Neuron (in vitro differentiated cells): Measurements from ENCODE around the gene CBLL1.
A peak's percentile ranks its signal among the peaks of the same experiment; 100 is the strongest.

Source experiments
- H2AFZ ChIP-seq: one replicate; pipeline ENCODE4 v1.6.1; 2013; ENCODE audit warnings: low read depth, mild to moderate bottlenecking, inconsistent platforms, low read length, moderate library complexity
- H3K27me3 ChIP-seq: one replicate; pipeline ENCODE4 v1.6.1; 2013; ENCODE audit warnings: low read length; ENCODE audit not compliant: insufficient read depth
- H3K36me3 ChIP-seq: one replicate; pipeline ENCODE4 v1.6.1; 2013; ENCODE audit warnings: low read length; ENCODE audit not compliant: insufficient read depth
- H3K4me1 ChIP-seq: one replicate; pipeline ENCODE4 v1.6.1; 2013; ENCODE audit warnings: low read length; ENCODE audit not compliant: insufficient read depth
- H3K4me3 ChIP-seq: 2 replicates; pipeline ENCODE4 v1.5.1; 2013; ENCODE audit warnings: mild to moderate bottlenecking, low read length, moderate library complexity
- H3K9me3 ChIP-seq: one replicate; pipeline ENCODE4 v1.6.1; 2013; ENCODE audit warnings: low read length

The CBLL1 gene

GRCh38 chr7:107715531-107715930 lies 28.4 kb upstream of the CBLL1 start:
- Histone ChIP-seq H3K4me1 (no peaks in the 10 kb centered on the region), H3K4me3 (no peak overlapping the region), H2AFZ (no peak overlapping the region), H3K9me3 (no peaks in the 10 kb centered on the region), H3K27me3 (no peaks in the 10 kb centered on the region), H3K36me3 (no peaks in the 10 kb centered on the region)

- no peaks in the 10 kb centered on the region for H3K27me3 ChIP-seq
- H3K4me3 ChIP-seq, result no peak overlapping the region
- no peak overlapping the region for H2AFZ ChIP-seq
- no peaks in the 10 kb centered on the region for H3K36me3 ChIP-seq
- H3K4me1 ChIP-seq, result no peaks in the 10 kb centered on the region
- no peaks in the 10 kb centered on the region for H3K9me3 ChIP-seq
Measured at GRCh38 chr7:107718456-107719193, 25.3 kb upstream of the CBLL1 start.

- no peaks in the 10 kb centered on the region for H3K4me1 ChIP-seq
- H3K9me3 ChIP-seq, result no peaks in the 10 kb centered on the region
- no peak overlapping the region for H2AFZ ChIP-seq
- no peak overlapping the region for H3K4me3 ChIP-seq
- H3K36me3 ChIP-seq, result no peaks in the 10 kb centered on the region
- no peaks in the 10 kb centered on the region for H3K27me3 ChIP-seq
Measured at GRCh38 chr7:107721286-107721685, 22.7 kb upstream of the CBLL1 start.

GRCh38 chr7:107723255-107723654 lies 20.7 kb upstream of the CBLL1 start:
- Histone ChIP-seq H3K4me3 (no peak overlapping the region), H2AFZ (no peak overlapping the region), H3K9me3 (no peaks in the 10 kb centered on the region), H3K4me1 (no peaks in the 10 kb centered on the region), H3K36me3 (no peaks in the 10 kb centered on the region), H3K27me3 (peaks cover 2% of the 10 kb centered on the region)

GRCh38 chr7:107725138-107725740 lies 18.7 kb upstream of the CBLL1 start:
- no peak overlapping the region for H2AFZ ChIP-seq
- no peak overlapping the region for H3K4me3 ChIP-seq
- H3K36me3 ChIP-seq, result no peaks in the 10 kb centered on the region
- H3K9me3 ChIP-seq, result no peaks in the 10 kb centered on the region
- H3K27me3 ChIP-seq, result peaks cover 2% of the 10 kb centered on the region
- no peaks in the 10 kb centered on the region for H3K4me1 ChIP-seq

GRCh38 chr7:107726356-107727130 lies 17.4 kb upstream of the CBLL1 start:
- Histone ChIP-seq H2AFZ (no peak overlapping the region), H3K9me3 (no peaks in the 10 kb centered on the region), H3K4me1 (no peaks in the 10 kb centered on the region), H3K36me3 (no peaks in the 10 kb centered on the region), H3K4me3 (no peak overlapping the region), H3K27me3 (peaks cover 2% of the 10 kb centered on the region)

GRCh38 chr7:107728276-107728675 lies 15.7 kb upstream of the CBLL1 start:
- Histone ChIP-seq H2AFZ (no peak overlapping the region), H3K4me1 (no peaks in the 10 kb centered on the region), H3K9me3 (no peaks in the 10 kb centered on the region), H3K27me3 (peaks cover 2% of the 10 kb centered on the region), H3K4me3 (no peak overlapping the region), H3K36me3 (no peaks in the 10 kb centered on the region)

- no peaks in the 10 kb centered on the region for H3K9me3 ChIP-seq
- H3K4me1 ChIP-seq, result peaks cover 24% of the 10 kb centered on the region
- H3K4me3 ChIP-seq, result peak overlapping the region; percentile 85
- no peaks in the 10 kb centered on the region for H3K36me3 ChIP-seq
- H2AFZ ChIP-seq, result peak overlapping the region; percentile 80
- H3K27me3 ChIP-seq, result no peaks in the 10 kb centered on the region
Measured at GRCh38 chr7:107742678-107743566, 1.0 kb upstream of the CBLL1 start.

- Histone ChIP-seq H3K4me3 (peak overlapping the region; percentile 85), H2AFZ (peak overlapping the region; percentile 80), H3K9me3 (no peaks in the 10 kb centered on the region), H3K4me1 (peaks cover 24% of the 10 kb centered on the region), H3K36me3 (peaks cover 6% of the 10 kb centered on the region), H3K27me3 (no peaks in the 10 kb centered on the region)
Measured at GRCh38 chr7:107744345-107744750, 406 bp downstream of the CBLL1 start.

- Histone ChIP-seq H3K4me3 (no peak overlapping the region), H2AFZ (no peak overlapping the region), H3K36me3 (peaks cover 20% of the 10 kb centered on the region), H3K27me3 (no peaks in the 10 kb centered on the region), H3K9me3 (no peaks in the 10 kb centered on the region), H3K4me1 (peaks cover 24% of the 10 kb centered on the region)
Measured at GRCh38 chr7:107746006-107746405, 2.1 kb downstream of the CBLL1 start.

GRCh38 chr7:107751113-107751512 lies 7.2 kb downstream of the CBLL1 start:
- Histone ChIP-seq H2AFZ (no peak overlapping the region), H3K4me1 (peaks cover 5% of the 10 kb centered on the region), H3K4me3 (no peak overlapping the region), H3K27me3 (no peaks in the 10 kb centered on the region), H3K36me3 (peaks cover 65% of the 10 kb centered on the region), H3K9me3 (no peaks in the 10 kb centered on the region)

GRCh38 chr7:107754642-107755041 lies 10.7 kb downstream of the CBLL1 start:
- H3K36me3 ChIP-seq, result peaks cover 89% of the 10 kb centered on the region
- no peak overlapping the region for H3K4me3 ChIP-seq
- H2AFZ ChIP-seq, result no peak overlapping the region
- no peaks in the 10 kb centered on the region for H3K9me3 ChIP-seq
- H3K27me3 ChIP-seq, result no peaks in the 10 kb centered on the region
- H3K4me1 ChIP-seq, result no peaks in the 10 kb centered on the region
